G401 (cell line): ENCODE measurements around the gene SPPL2C. TPM values are rescaled to one million over a fixed set of nuclear protein-coding genes. Genes with fewer than 3 reads are reported as not detected.
A peak's percentile ranks its signal among the peaks of the same experiment; 100 is the strongest.

Source experiments
- DNase-seq: peaks from one replicate; pipeline ENCODE4 v3.0.0-alpha.2; 2015; ENCODE audit warnings: low spot score
- in situ Hi-C: cut with HindIII; loops from 2 replicates; pipeline ENCODE4 v1.10.0; 2016; ENCODE audit warnings: low sequenced_read_pairs, mixed read lengths
- total RNA-seq: library from RNA; depleted of rRNA; stranded (reverse); fragments of >200 nt; shearing (Covaris generic); gene quantifications from 2 replicates; pipeline ENCODE4 v1.2.3, GENCODE V29; 2014

Gene SPPL2C
- total RNA-seq, 1 experiment from 2014 or later = not detected

DNA sequence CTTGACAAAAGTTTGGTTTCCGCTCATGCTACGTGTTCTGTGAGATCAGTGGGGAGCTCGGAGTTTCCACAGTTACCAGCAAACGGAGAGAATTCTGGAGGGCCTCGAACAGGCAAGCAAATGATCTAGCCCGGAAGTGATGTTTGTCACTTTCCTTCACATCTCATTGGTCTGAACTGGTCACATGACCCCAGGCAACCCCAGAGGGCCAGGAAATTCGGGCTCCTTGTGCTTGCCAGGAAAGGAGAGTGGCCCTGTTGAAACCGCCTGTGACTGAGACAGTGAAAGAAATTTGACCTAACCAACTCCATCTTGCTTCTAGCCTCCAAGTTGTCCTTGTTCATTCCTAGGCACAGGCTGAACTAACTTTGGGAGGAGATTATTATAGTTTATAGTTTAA lies 23.0 kb downstream of the SPPL2C start:
- no peak for DNase-seq
- in situ Hi-C loops = loop anchor here (25.0 kb wide), 1 partner anchor 180 kb away; no protein-coding TSS in a partner anchor

DNA sequence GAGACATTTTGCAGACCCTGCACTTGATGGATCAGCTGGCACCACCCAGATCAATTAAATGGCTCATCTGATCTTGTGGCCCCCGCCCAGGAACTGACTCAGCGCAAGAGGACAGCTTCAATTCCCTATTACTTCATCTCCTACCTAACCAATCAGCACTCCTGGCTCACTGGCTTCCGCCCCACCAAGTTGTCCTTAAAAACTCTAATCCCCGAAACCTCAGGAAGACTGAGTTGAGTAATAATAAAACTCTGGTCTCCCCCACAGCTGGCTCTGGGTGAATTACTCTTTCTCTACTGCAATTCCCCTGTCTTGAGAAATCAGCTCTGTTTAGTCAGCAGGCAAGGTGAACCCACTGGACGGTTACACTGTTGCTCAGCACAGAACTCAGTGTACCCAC lies 23.6 kb downstream of the SPPL2C start:
- in situ Hi-C loops = loop anchor here (25.0 kb wide), 1 partner anchor 181 kb away; no protein-coding TSS in a partner anchor
- DNase-seq = no peak

DNA sequence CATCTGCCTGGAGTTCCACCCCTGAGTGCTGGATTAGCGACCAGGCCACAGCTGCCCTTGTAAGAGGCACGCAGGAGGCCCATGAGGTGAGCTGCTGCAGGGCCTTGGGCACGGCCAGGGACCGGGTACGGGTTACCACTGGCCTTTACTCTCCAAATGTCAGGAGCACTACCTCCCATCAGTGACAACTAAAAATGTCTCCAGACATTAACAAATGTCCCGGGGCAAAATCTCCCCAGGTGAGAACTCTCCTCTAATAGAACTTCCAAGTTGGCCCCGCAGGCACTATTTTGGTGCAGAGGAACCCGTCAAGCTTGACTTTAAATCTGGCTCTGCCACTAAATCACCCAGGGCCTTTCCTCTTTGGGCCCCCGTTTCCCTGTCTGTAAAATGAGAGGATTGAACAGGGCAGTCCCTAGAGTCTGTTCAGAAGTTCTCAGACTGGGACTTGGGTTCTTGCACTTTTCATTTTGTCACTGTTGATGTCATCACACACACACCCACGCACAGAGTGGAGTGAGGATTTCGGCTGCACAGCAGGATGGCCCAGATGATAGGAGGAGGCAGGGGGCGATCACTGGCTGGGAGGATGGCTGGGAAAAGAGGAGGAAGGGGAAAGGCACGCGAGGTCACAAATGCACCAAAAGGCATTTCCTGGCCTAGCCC lies 25.1 kb downstream of the SPPL2C start:
- in situ Hi-C loops = loop anchor here (25.0 kb wide), 1 partner anchor 183 kb away; no protein-coding TSS in a partner anchor
- DNase-seq = no peak

- in situ Hi-C loops = loop anchor here (25.0 kb wide), 1 partner anchor 183 kb away; no protein-coding TSS in a partner anchor
- no peak for DNase-seq
Measured at GRCh38 chr17:45870342-45870974, 25.8 kb downstream of the SPPL2C start.

DNA sequence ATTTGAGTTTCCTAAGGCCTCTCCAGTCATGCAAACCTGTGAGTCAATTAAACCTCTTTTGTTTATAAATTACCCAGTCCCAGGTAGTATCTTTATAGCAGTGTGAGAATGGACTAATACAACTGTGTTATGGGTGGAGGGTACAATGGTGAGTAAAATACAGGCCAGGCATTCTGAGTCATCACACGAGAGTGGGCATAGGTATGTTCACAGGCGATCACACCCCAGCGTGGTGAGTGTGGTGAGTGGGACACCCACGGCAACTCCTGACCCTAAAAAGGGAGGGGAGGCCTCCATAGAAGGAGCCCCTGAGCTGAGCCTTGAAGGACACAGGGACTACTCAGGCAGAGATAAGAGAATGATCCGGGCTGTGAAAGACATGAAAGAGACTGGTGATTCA lies 27.0 kb downstream of the SPPL2C start:
- in situ Hi-C loops = loop anchor here (25.0 kb wide), 1 partner anchor 184 kb away; no protein-coding TSS in a partner anchor
- DNase-seq = no peak

- no peak for DNase-seq
- in situ Hi-C loops = loop anchor here (25.0 kb wide), 1 partner anchor 186 kb away; no protein-coding TSS in a partner anchor
Measured at GRCh38 chr17:45873728-45874127, 29.0 kb downstream of the SPPL2C start.

GRCh38 chr17:45874151-45874550 lies 29.5 kb downstream of the SPPL2C start:
- no peak for DNase-seq
- in situ Hi-C loops = loop anchor here (25.0 kb wide), 1 partner anchor 187 kb away; no protein-coding TSS in a partner anchor

- DNase-seq = no peak
- in situ Hi-C loops = no loop called here
Measured at GRCh38 chr17:45876539-45876938, 31.9 kb downstream of the SPPL2C start.

DNA sequence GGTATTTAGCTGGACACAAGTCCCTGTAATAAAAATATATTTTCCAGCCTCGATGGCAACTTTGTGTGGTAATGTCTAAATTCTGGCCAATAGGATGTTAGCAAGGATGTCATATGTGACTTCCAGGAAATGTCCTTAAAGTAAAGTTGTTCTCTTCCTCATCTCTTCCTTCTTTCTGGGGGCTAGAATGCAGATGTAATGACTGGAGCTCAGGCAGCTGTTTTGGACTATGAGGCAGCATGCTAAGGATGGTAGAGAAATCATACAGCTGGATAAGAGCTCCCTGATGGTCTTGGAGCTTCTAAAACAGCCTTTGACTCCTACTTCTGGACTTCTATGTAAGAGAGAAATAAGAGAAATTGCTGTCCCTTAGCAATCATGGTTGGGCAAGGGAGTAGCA lies 32.8 kb downstream of the SPPL2C start:
- in situ Hi-C loops = no loop called here
- no peak for DNase-seq

DNA sequence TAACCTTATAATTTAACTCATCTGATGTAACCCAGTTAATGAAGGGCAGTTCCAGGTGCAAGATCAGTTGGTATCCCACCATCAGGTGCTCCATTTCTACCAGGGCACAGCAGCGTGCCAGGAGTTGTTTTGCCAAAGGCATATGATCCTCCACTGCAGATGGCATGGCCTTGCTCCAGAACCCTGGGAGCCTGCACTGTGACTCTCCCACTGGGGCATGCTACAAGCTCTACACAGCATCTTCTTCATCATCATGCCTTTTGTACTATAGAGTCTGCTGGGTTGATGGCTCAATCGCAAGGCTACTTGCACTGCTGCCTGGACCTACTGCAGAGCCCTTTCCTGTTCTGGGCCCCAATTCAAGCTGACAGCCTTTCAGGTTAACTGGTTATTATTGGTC lies 38.4 kb downstream of the SPPL2C start:
- in situ Hi-C loops = no loop called here
- DNase-seq = peak; percentile 77

DNA sequence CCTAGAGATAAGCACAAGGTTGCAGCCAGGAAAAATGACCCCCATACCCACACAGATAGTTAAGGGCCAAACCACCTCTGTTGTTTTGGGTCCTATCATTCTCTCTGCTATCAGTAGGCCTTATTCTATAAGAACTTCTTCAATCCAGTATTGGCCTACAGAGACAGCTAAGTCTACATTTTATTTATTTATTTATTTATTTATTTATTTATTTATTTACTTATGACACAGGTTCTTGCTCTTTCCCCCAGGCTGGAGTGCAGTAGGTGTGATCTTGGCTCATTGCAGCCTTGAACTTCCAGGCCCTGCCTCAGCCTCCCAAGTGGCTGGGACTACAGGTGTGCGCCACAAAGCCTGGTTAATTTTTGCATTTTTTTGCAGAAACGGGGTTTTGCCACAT lies 42.2 kb downstream of the SPPL2C start:
- no peak for DNase-seq
- in situ Hi-C loops = no loop called here

DNA sequence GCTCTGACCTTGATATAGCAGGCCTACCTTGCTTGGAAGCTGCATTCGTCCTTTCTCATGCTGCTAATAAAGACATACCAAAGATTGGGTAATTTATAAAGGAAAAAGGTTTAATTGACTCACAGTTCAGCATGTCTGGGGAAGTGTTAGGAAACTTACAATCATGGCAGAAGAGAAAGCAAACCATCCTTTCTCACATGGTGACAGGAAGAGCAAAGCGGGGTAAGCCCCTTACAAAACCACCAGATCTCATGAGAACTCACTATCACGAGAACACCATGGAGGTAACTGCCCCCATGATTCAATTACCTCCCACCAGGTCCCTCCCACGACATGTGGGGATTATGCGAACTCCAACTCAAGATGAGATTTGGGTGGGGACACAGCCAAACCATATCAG lies 43.7 kb downstream of the SPPL2C start:
- in situ Hi-C loops = no loop called here

GRCh38 chr17:45889579-45889978 lies 44.9 kb downstream of the SPPL2C start:
- no peak for DNase-seq
- in situ Hi-C loops = no loop called here

More for the DNA sequence above, 43.7 kb downstream of the SPPL2C start:
- DNase-seq = no peak

- in situ Hi-C loops = no loop called here
- DNase-seq = no peak
Measured at GRCh38 chr17:45893725-45894021, 49.0 kb downstream of the SPPL2C start.

- DNase-seq = peak; percentile 93
- in situ Hi-C loops = no loop called here
Measured at GRCh38 chr17:45894022-45894784, 49.5 kb downstream of the SPPL2C start, which contains the start of gene MAPT. Gene MAPT, plus strand, starts transcription at chr17:45894554. Its CDS starts 67,784 bp downstream, at chr17:45962338.

- peak; percentile 73 for DNase-seq
- in situ Hi-C loops = no loop called here
Measured at GRCh38 chr17:45895304-45895968, 50.8 kb downstream of the SPPL2C start.

DNA sequence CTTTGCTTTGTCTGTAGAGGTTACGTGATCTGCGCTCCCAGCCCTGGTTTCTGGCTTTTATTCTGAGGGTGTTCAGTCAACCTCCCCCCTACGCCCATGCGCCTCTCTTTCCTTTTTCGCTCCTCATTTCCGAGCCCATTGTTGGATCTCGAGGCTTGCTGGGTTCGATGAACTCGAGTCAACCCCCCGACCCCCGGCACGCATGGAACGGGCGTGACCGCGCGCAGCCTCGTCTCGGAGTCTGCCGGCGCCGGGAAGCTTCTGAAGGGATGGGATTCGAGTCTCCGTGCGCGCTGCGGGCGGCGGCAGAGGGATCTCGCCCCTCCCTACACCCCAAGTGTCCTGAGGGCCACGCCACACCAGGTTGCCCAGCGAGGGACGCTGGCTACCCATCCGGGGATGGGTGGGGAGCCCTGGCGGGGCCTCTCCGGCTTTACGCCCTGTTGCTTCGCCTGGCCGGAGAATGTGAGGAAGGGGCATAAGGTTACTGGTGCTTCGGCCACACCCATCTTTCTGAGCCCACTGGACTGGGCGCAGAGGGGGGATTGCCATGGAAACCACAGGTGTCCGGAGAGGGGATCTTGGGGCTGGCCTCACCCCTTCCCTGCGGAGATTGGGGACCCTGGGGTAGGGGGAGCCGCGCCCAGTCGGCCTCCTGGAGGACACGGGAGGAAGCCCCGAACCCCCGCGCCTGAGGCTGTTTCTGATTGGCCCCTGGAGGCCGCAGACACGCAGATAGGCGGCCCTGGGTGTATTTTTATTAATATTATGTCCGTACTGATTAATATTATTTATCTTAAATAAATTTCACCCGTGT lies 51.5 kb downstream of the SPPL2C start:
- no peak for DNase-seq
- in situ Hi-C loops = no loop called here
